T47D (cell line): ENCODE data around the gene ALG6.
"Not testable (repeated sequence)": the region's sequence is repeated elsewhere in the genome, so short reads cannot be mapped to it uniquely, and the experiment has no call there.

Experiments used
- DNase-seq, 2 experiments: peaks; one replicate each; pipeline versions ENCODE4 v3.0.0 to v3.0.0-alpha.2; 2011 to 2012; ENCODE audit warnings: low read depth in 1 of 2, low spot score in 1 of 2
- JUND ChIP-seq: IDR thresholded peaks from 2 replicates; pipeline ENCODE4 v1.6.1; 2012; ENCODE audit warnings: low read depth
- in situ Hi-C: cut with HindIII; loops from 2 replicates; pipeline ENCODE4 v1.10.0; 2016; ENCODE audit warnings: low sequenced_read_pairs, low pct_unique_long_range_greater_than_20kb

Gene ALG6

DNA sequence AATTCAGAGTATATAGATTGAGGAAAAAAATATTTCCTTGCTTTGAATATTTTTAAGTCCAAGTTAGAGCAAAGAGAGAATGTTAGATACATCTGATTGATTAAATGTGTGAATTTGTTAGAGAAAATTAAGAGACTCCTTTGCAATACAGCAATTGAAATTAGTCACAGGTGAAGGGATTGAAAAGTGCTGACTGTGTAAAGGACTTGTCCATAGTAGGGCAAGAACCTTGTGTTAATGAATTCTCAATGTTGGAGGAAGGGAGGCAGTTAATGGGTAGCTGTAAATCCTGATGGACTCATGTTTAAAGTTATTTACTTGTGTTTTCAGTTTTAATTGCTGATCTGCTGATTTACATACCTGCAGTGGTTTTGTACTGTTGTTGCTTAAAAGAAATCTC is 38.6 kb downstream of the ALG6 start:
- DNase-seq = no peak
- no peak for TF ChIP-seq JUND
- in situ Hi-C loops = no loop called here

DNA sequence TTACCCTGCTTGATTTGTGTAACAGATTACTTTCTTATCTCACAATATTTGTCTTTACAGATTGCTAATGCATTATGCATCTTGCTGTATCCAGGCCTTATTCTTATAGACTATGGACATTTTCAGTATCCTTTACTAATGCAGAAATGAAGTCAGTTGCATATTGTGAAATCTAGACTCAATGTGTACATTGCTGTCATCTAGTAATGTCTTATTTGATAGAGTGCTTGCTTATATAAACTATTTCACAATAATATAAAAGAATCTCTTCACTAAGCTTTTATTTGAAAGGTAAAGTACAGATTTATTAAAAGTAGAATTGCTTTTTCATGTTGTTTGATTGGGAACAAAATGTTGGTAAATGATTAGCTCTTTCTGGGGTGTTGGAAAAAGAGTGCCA is 39.6 kb downstream of the ALG6 start:
- in situ Hi-C loops = no loop called here
- DNase-seq = no peak
- TF ChIP-seq JUND = no peak

DNA sequence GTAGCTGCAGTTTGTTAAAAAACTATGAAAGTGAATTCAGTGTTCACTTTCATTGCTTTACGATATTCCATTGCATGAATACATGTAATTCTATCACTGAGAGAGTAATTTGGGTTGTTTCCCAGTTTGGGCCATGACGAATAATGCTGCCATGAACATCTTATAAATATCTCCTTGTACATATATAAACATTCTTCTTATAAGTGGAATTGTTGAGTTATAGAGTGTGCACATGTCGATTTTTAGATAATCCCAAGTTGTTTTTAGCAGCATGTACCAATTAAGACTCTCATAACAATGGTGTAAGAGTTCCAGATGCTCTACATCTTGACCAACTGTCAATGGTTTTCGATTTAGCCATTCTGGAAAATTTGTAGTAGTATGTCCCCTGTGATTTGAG is 40.9 kb downstream of the ALG6 start:
- no peak for DNase-seq
- TF ChIP-seq JUND = no peak
- in situ Hi-C loops = no loop called here

DNA sequence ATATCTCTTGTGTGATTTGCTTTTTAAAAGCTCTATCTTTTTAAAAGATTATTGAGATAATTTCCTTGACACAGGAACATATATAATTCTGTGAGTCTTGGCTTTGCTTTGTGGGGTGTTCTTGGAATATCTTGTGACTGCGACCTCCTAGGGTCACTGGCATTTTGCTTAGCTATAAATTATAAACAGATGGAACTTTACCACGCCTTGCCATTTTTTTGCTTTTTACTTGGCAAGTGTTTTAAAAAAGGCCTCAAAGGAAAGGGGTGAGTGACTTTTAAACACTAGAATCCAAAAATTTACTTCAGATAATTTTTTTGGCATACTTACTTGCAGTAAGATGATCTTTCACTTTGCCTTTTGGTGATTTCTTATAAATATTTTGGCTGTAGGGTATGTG is 43.6 kb downstream of the ALG6 start:
- no peak for TF ChIP-seq JUND
- no peak for DNase-seq
- in situ Hi-C loops = no loop called here

DNA sequence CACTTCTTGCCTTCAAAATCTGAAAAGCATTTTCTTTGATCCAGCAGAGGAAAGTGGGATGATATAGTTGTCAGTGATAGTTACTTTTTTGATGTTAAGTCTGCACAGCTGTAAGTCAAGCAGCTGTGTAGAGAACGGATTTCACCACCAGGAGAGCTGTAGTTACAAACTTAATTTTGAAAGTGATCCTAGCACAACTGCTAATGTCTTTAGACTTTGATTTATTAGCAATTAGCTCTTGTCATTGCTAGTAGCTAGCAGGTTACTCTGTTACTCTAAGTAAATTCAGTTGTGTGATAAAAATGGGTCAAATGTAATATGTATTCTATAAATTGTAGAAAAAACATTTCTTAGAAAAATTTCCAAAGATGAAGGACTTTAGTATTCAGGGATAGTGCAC is 46.0 kb downstream of the ALG6 start:
- no peak for TF ChIP-seq JUND
- no peak for DNase-seq
- in situ Hi-C loops = no loop called here

DNA sequence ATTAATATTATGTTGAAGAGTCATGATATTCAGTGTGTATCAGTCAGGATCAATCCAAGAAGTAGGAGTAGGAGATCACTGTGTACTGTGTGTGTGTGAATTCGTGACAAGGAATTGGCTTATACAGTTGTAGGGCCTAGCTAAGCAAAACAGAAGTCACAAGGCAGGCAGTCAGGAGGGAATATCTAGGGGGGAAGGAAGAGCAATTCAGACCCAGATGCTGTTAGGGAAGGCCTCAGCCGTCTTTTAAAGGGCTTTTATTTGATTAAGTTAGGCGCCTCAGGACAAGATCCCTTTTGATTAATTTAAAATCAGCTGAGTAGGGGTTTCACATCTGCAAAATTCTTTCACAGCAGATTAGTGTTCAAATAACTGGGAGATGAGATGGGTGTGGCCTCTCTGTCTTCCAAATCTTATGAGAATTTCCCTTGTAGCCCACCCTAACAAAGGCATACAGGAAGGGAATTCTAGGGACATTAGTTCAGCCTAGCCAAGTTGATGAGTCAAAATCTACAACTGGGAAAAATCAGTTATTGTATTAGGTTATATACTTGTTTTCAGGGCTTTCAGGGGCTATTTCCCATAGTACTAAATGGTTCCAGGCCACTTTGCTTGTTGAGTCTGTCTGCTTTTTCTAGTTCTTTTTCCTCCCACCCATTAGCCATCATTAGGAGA is 47.4 kb downstream of the ALG6 start:
- in situ Hi-C loops = no loop called here
- TF ChIP-seq JUND = no peak

DNA sequence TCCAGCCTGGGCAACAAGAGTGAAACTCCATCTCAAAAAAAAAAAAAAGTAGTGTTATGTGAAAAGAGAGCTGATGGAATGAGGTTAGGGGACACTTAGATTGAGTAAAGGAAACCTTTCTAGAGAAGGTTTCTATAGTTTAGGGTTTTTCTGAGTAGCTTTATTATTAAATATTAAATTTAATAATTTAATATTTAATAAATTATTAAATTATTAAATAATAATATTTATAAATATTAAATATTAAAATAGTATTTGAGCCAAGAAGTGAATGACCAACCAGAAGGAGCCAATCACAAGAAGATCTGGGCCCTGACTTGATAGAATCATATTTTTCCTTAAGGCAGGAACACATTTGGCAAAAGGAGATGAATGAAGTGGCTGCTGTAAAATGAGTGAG is 50.7 kb downstream of the ALG6 start:
- no peak for DNase-seq
- no peak for TF ChIP-seq JUND
- in situ Hi-C loops = no loop called here

More for the DNA sequence above, 47.4 kb downstream of the ALG6 start:
- DNase-seq = no peak

DNA sequence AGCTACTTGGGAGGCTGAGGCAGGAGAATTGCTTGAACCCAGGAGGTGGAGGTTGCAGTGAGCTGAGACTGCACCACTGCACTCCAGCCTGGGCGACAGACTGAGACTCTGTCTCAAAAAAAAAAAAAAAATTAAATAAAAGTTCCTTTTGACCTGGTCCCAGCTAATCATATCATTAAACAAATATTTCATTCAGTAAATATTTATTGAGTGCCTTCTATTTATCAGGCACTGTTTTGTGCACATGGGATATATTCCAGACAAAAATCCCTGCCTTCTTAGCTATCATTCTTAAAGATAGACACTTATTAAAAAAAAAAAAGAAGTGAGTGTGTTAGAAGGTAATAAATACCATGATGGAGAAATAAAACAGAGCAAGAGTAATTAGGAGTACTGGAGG is 53.3 kb downstream of the ALG6 start:
- DNase-seq, in situ Hi-C loops: not testable (repeated sequence)

DNA sequence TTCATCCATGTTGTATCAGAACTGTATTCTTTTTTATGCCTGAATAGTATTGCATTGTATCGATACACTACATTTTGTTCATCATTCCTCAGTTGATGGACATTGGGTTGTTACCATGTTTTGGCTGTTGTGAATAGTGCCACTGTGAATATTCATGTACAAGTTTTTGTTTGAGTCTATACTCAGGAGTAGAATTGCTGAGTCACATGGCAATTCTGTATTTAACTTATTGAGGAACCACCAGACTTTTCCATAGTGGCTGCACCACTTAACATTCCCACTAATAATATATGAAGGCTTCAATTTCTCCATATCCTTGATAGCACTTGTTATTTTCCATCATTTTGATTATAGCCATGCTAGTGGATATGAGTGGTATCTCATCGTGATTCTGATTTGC is 56.2 kb downstream of the ALG6 start:
- no peak for DNase-seq
- in situ Hi-C loops = no loop called here
- no peak for TF ChIP-seq JUND

DNA sequence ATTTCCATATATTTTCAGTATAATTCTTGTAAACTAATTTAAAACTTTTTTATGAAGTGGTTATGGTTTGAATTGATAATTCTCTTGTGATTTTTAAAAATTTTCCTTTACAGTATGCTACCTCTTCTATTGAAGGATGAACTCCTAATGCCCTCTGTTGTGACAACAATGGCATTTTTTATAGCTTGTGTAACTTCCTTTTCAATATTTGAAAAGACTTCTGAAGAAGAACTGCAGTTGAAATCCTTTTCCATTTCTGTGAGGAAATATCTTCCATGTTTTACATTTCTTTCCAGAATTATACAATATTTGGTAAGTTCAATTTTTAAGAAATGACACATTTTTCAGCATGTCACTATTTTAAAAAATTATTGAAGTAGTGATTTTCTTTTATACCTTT is 61.4 kb downstream of the ALG6 start:
- in situ Hi-C loops = no loop called here
- TF ChIP-seq JUND = no peak
- DNase-seq = peak in 1 of 2 experiments; percentile 15

DNA sequence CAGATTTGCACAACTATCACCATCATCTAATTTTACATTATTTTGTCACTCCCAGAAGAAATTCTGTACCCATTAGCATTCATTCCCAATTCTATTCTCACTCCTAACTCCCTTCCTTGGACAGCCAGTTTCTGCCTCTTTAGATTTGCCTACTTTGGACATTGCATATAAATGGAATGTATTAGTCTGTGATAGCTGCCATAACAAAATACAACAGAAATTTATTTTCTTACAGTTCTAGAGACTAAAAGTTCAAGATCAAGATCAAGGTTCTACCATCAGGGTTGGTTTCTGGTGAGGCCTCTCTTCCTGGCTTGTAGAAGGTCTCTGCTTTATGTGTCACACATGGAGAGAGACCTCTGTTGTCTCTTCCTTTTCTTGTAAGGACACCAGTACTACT is 61.9 kb downstream of the ALG6 start:
- TF ChIP-seq JUND = no peak
- DNase-seq = no peak
- in situ Hi-C loops = no loop called here

DNA sequence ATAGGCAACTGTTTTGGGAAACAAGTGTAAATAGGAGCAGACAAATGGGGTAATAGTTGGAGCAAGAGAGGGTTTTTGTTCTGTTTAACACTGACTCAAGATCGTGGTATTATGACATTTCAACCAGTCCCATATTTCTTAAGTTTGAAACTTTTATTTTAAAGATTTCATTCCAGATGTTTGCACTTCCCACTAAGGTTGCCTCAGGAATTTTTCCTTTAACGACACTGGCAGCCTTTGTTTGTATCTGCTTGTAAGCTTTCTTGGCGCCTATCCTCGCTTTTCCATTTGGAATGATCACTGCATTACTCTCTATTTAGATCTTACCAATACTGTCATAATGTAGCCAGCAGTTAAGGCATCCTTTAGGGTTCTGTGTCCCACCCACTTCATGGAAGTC is 67.7 kb downstream of the ALG6 start:
- no peak for DNase-seq
- in situ Hi-C loops = no loop called here
- no peak for TF ChIP-seq JUND

DNA sequence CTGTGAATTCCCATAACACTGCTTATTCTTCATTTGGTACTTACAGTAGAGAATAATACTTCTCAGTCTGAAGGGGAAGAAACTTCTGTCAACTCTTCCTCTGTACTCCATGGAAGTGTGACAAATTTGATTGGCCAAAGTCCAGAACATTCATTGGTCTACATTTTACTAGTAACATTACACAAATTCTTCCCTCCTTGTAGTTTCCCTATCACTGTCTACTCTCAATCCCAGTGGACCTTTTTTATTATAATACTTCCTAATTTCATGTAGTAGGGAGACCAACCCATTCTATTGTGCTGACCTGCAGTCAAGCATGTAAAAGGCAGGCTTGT is 74.7 kb downstream of the ALG6 start:
- in situ Hi-C loops = no loop called here
- no peak for DNase-seq
- TF ChIP-seq JUND = no peak

DNA sequence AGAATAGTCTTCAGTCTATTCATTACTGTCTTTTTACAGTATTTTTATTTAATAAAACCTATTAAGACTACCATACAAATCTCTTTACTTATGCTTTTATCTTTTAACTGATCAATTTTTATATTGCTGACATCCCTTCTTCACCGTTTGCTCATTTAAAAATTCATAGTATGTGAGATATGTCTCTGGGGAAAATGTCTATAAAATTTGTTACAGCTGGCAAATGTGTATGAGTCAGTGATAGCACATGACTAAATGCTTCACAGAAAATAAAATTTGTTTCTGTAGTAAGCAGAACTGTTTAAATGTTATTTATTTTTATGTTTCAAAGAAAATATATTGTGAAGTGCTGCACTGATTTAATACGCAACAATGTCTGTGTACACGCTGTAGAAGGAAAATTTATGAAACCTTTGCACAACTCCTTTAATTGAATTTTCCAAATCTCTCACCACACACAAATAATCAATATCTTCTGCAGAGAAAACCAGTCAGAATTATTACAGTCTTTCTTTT is 81.4 kb downstream of the ALG6 start:
- in situ Hi-C loops = no loop called here
- TF ChIP-seq JUND = no peak
- DNase-seq = no peak
